ENCODE measurements around the gene EN1.
A peak's percentile ranks its signal among the peaks of the same experiment; 100 is the strongest.

EN1 gene

DNA sequence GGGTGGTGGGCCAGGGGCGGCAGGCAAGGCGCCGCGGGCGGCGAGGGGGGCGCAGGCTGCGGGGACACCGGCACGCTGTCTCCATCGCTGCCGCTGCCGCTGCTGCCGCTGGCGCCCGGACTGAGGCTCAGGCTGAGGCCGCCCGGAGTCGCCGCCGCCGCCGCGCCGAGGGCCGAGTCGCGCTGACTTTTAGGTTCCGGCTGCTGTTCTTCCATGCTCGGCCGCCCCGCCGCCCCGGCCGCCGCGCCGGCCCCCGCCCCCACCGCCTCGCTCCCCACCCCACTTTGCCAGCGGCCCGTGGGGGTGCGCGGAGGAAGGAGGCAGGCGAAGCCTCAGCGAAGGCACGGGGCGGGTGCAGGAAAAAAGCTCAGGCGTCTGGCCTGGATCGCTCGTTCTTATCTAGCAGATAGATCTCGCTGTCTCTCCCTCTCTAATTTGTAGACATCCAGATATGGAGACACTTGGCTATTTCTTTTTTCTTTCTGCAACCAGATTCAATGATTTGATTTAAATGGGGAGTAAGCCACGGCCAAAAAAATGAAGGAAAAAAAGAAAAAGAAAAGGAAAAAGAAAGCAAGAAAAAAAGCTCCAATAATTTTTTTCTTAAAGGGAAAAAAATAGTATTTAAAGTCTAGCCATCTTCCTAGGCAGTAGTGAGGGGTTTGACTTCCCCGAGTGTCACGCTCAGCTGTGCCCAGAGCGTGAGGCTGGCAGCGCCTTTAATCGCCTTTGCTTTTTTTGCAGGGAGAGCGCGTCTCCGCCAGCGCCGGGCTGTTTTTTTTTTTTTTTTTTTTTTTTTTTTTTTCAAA lies at the start of gene EN1:
Gene EN1, minus strand, starts transcription at position 696 of the 809 bp plus-strand sequence. Its CDS starts 481 bp downstream, at position 215.
- DNase-seq, result no peak

DNA sequence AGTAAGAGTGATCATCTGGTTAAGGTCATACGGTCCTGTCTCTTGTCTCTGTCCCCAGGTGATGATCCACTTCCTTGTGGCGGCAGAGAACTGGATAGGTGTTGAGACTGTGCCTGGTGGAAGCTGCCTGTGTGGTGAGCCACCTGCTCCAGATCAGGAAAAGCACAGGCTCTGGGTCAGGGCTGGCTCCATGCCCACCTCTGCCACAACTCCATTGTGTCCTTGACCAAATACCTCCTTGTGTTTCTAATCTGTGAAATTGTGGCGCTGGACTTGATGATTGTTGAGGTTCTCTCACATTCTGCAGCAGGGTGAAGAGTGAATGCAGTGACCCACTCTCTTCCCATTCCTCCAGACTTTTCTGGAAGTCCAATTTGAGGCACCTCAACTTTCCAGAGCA lies 45.7 kb upstream of the EN1 start:
- DNase-seq, result no peak

- no peak for DNase-seq
Measured at GRCh38 chr2:118889995-118890394, 42.5 kb upstream of the EN1 start.

- no peak for DNase-seq
Measured at GRCh38 chr2:118883792-118884191, 36.3 kb upstream of the EN1 start.

DNA sequence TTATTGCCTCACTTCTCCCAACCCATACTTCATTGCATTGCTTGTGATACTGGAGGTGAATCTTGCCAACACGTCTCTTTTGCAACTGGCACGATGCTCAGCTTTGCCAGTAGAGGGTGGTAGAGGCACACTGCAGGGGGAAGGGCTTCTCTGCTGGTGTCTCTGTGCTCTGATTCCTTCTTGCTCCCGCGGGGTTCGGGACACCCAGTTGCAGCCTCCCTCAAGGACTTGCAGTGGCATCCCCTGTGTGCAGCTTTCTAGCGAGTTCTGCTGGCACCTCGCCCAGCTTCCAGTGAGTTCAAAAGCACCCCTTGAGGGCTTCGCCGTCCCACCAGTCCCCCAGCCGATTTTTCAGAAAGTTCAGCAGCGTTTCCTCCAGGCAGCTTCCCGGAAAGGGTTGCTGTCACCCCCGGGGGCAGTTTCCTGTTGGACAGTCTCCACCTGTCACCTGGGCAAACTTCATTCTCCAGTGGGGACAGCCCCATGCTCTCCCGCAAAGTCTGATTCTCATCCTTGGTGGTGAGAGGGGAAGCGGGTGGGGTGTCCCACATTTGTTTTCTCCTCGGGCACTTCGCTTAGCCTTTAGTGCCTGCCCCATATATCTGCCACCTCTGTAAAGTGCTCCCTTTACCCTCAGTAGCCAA lies 35.4 kb upstream of the EN1 start:
- peak; percentile 66 for DNase-seq

- peak; percentile 50 for DNase-seq
Measured at GRCh38 chr2:118881490-118882129, 34.2 kb upstream of the EN1 start.

GRCh38 chr2:118880501-118880900 lies 33.1 kb upstream of the EN1 start:
- DNase-seq, result no peak

DNA sequence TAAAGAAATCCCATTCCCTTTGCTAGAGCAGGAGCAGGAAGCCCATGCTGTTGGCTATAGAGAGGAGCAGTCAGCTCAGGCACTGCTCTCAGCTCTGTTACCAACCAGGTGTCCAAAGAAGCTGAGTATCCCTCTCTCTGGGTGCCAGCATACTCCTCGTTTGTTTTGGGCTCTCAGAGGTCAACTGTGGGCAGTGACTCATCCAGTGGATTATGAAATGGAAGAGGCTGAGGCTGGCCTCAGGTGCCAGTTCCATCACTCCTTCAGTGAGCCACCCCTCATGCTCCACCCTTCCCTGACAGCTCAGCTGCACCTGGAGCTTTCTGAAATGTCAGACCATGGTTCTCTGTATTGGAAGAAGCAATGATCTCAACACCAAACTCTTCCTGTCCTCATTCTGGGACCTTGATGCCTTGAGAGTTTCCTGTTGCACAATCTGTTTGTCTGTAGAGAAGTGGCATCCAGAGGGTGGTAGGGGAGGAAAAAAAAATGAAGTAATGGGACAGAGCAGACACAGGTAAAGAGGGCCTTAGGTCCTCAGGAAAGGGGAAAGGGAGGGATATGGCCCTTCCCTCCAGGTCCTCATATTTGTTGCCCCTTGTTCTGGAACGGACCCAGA lies 31.2 kb upstream of the EN1 start:
- DNase-seq, result no peak

DNA sequence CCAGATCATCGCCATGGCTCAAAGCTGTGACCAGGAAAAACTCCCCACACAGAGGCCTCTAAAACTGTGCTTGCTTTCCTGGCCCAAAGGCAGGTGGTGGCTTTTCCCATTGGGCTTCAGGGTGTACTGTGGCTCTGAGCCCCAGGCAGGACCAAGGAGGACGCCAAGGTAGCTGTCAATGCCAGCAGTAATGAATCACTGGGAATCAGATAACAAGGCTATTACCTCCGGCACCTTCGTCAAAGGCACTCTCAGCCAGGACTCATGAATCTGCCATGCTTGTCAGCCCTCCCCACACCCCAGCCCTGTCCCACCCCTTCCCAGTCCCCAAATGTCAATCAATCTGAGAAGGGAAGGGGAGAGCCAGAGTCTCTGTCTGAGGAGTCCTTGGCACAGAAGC lies 27.9 kb upstream of the EN1 start:
- no peak for DNase-seq

GRCh38 chr2:118874324-118874723 lies 26.9 kb upstream of the EN1 start:
- DNase-seq, result no peak

GRCh38 chr2:118865106-118865505 lies 17.7 kb upstream of the EN1 start:
- no peak for DNase-seq

GRCh38 chr2:118864207-118864606 lies 16.8 kb upstream of the EN1 start:
- DNase-seq, result no peak

- DNase-seq, result no peak
Measured at GRCh38 chr2:118861731-118862130, 14.3 kb upstream of the EN1 start.

DNA sequence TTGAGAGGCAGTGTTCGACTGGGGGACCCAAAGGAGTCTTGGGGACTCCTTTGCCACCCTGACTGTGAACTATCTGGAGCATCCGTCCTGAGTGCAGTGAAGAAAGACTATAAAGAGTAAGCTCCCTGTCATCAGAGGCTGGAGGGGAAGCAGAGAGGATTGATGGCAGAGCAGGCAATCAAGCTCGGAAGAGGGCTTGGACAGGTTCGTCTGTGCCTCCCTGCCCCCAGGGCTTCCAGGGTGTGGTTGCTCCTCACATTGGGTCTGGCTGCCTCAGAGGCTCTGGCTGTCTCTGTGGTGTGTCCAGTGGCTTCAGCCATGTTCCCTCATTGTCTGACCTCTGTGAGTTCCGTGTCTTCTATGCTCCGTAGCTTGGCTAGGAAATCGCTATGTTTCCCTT lies 13.8 kb upstream of the EN1 start:
- DNase-seq, result no peak

GRCh38 chr2:118860506-118860905 lies 13.1 kb upstream of the EN1 start:
- no peak for DNase-seq

- DNase-seq, result no peak
Measured at GRCh38 chr2:118859157-118859770, 11.8 kb upstream of the EN1 start.

DNA sequence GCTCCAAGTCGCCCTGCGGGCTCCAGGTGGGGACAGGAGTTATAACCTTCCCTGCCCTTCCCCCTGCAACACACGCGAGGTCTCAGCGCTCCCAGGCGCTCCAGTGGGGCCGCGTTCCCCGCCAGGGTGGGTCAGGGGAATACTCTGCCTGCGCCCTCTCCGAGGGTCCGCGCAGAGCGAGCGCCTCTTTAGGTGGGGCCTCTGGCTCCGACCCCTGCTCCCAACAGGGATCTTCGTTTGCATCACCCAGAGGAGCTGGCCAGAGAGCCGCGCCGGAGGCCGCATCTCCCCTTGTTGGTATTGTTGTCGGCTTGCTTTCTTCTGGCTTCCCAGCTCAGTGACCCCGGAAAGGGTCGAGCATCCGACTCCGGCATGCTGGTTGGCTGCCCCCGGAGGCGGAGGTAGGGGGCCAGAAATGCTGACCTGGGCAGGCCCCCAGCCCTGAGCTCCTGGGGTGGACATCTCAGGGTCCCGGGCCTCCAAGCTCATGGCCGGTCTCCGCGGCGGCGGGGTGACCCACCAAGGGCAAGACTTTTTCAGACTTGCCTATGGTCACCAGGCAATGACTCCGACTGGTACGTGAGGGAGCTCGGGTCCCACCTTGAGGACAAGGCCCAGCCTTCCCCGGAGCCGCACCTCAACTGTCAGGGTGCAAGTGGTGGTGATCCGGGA lies 11.2 kb upstream of the EN1 start:
- DNase-seq, result no peak

DNA sequence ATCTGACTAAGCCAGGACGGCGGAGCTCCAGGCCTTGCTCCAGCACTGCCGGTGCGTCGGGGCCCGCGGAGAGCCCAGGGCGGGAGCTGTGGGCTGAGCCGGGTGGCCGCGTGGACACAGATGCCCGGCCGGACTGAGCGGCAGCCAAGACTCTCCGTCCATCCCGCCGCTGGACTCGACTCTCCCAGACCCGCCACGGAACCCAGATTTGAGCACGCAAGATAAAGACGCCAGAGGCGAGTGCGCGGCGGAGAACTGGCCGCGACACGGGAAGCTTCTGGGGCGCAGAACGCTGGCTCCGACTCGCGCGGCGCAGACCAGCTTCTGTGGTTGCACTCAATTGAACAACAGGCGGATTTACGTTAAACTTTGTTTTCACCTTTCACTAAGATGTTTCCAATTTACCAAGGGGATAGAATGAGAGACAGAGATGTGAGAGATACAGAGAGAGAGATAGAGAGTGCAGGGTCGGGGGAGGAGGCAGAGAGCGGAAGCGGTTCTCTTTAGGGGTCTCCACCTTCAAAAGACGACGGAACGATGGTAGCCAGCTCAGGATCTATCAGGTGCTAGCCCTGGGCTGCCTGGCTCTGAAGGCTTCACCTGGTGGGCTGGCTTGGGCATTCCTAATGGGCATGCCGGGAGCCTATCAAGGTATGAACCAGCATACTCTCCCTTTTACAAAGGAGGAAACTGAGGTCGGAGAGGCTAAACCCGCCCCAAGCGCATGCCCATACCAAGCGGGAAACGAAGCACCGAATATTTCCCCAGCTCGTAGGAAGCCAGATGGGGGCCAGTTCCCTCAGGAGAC lies 10.4 kb upstream of the EN1 start:
- no peak for DNase-seq

DNA sequence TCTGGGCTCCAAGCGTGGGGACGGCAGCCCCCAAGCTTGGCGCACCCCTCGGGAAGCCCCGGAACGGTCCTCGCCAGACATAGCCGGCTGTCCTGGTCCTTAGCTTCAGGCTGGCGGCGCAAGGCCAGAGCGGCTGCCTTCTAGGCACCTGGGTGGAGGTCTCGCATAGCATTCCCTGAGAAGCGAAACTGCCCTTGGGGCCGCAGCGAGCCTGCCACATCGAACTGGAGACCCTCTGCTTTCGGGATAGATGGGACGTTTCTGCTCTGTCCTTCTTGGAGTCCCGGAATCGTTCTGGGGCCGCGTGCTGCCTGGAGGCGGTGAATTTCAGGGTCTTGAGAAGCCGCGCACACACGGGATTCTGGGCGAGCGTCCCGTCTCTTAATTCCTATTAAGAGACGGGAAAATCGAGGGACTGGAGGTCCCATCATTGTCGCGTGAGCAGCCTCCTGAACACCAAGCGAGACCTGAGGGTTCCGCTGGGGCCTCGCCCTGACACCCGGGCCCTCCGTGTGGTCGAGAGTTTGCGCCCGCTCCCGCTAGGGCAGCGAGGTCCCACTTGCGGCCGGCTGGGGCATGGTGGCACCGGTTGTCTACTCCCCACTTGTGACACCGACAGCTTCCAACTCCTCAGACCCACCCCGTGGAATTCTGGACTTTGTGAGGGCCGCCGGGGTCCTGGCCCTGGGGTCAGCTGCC lies 9.7 kb upstream of the EN1 start:
- no peak for DNase-seq

GRCh38 chr2:118856330-118856977 lies 9.0 kb upstream of the EN1 start:
- DNase-seq, result no peak

Data from CD4-positive, alpha-beta T cell treated with Interleukin-4 for 4 hours (primary cell).